Retina (tissue), 1 donor: Measurements from ENCODE around the gene BROX.
"Not testable (repeated sequence)": the region's sequence is repeated elsewhere in the genome, so short reads cannot be mapped to it uniquely, and the experiment has no call there.

Experiments
- DNase-seq: peaks from one replicate; pipeline ENCODE4 v3.0.0-alpha.2; 2016

BROX gene, protein sequence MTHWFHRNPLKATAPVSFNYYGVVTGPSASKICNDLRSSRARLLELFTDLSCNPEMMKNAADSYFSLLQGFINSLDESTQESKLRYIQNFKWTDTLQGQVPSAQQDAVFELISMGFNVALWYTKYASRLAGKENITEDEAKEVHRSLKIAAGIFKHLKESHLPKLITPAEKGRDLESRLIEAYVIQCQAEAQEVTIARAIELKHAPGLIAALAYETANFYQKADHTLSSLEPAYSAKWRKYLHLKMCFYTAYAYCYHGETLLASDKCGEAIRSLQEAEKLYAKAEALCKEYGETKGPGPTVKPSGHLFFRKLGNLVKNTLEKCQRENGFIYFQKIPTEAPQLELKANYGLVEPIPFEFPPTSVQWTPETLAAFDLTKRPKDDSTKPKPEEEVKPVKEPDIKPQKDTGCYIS

GRCh38 chr1:222712253-222713090 is at the start of gene BROX, which contains the start of gene AIDA:
TSS of gene BROX (plus strand) at chr1:222712564. CDS start at chr1:222715700, 3,136 bp downstream.
TSS of gene AIDA (minus strand) at chr1:222712491. CDS start at chr1:222712317, 174 bp downstream.
- DNase-seq: peak; percentile 99

GRCh38 chr1:222663431-222663934 is 48.9 kb upstream of the BROX start:
- no peak for DNase-seq

- no peak for DNase-seq
These were observed 46.4 kb upstream of the BROX start for GRCh38 chr1:222665964-222666363.

GRCh38 chr1:222668184-222668583 is 44.2 kb upstream of the BROX start:
- DNase-seq: not testable (repeated sequence)

GRCh38 chr1:222669107-222669506 is 43.3 kb upstream of the BROX start:
- not testable (repeated sequence) for DNase-seq

- DNase-seq: no peak
These were observed 42.3 kb upstream of the BROX start for GRCh38 chr1:222670110-222670509.

DNA sequence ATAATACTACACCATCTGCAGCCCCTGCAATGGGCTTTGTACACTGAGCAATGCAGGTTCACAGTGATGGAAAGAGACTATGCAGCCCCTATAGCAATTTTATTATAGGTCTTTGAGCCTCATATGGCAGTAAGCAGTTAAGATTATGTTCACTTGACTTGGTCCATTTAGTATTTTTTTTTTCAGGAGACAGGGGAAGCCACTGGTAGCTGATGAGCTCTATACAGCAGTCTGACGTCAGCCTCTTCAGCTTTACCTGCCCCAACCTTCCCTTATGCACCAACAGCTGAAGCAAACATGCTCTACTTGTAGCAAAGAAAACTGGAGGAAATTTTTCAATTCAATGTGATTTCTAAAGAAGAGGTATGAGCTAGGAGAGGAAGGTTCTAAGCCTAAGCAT is 32.3 kb upstream of the BROX start:
- DNase-seq: peak; percentile 27

GRCh38 chr1:222691016-222691415 is 21.3 kb upstream of the BROX start:
- no peak for DNase-seq

DNA sequence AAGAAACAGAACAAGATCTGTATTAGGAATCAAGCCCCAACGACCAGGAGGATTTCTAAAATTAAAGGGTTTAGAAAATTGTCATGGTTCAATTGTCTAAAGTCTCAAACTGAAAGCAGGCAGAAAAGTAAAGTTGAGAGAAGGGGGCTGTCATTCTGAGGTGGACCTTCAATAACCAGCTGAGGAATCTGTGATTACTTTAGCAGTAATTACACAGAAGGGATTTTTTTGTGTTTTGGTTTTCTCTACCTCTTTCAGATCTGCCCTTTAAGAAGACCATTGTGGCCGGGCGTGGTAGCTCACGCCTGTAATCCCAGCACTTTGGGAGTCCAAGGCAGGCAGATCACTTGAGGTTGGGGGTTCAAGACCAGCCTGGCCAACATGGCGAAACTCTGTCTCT is 17.4 kb upstream of the BROX start:
- no peak for DNase-seq

DNA sequence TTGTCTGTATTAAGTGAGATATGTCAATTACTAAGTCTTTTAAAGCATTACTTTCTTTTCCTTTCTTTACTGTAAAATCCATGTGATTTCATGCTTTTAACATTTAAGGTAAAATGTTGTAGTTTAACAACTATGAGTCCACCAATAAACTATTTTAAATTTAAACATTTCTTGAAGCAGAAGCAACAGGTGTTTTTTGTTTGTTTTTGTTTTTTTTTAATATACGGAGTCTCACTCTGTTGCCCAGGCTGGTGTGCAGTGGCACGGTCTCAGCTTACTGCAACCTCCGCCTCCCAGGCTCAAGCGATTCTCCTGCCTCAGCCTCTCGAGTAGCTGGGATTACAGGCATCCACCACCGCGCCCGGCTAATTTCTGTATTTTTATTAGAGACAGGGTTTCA is 15.6 kb upstream of the BROX start:
- DNase-seq: no peak

- no peak for DNase-seq
These were observed 15.2 kb upstream of the BROX start for GRCh38 chr1:222697203-222697602.

- no peak for DNase-seq
These were observed 14.5 kb upstream of the BROX start for GRCh38 chr1:222697826-222698225.

DNA sequence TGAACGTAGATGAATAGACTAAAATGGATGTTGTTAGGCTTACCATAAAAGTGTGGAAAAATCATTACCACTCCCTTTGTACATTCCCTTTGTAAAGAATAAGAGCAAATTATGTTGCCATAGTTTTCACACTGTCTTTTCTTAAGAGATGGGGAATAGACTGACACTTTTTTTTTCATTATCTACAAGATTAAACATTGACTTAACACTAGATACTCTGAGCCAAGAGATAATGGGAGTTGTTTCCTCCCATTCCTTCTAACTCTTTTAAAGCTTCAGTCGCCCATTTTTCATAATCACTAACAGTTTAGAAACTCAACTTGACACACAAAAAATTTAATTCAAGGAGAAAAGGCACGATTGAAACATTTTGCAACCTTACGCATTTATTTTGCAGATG is 10.2 kb upstream of the BROX start:
- DNase-seq: no peak

DNA sequence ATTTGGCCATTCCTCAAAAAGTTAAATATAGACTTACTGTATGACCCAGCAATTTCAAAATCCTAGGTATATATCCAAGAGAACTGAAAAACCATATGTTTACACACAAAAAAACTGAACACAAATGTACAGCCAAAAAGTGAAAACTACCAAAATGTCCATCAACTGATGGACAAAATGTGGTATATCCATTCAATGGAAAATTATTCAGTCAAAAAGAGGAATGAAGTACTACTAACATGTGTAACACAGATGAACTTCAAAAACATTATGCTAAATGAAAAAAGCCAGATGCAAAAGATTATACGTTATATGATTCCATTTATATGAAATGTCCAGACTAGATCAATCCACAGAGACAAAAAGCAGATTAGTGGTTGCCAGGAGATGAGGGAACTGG is 8.1 kb upstream of the BROX start:
- DNase-seq: no peak

DNA sequence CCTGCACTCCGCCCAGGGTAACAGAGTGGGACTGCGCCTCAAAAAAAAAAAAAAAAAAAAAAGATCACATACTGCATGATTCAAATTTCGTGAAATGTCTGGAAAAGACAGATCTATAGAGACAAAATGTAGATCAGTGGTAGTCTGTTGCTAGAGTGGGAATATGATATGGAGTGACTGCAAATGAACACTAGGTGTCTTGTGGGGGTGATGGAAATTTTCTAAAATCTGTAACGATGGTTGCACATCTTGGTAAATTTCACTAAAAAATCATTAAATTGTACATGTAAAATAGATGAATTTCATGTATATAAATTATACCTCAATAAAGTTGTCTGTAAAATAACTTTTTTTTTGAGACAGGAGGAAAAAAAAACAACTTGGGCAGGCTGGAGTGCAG is 5.5 kb upstream of the BROX start:
- DNase-seq: no peak

DNA sequence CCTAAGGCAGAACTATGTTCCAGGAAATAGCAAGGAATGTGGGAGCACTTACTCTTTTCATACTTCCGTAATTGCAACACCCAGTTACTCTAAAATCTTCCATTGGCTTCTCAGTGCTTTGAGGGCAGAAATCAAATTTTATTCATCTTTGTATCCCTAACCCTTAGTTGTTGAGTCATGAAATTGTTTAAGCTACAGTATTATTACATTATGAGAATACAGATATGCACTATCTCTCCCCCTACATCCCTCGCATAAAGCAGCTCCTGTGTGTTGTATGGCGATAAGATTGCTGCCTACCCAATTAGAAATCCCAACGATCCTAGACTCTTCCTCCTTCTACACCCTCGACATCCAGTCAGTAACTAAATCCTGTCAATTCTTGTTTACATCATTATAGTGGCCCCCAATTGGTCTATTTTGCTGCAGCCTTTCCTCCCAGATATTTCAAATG is 2.6 kb upstream of the BROX start:
- DNase-seq: no peak

- peak; percentile 84 for DNase-seq
These were observed 778 bp upstream of the BROX start for GRCh38 chr1:222711319-222712252.

DNA sequence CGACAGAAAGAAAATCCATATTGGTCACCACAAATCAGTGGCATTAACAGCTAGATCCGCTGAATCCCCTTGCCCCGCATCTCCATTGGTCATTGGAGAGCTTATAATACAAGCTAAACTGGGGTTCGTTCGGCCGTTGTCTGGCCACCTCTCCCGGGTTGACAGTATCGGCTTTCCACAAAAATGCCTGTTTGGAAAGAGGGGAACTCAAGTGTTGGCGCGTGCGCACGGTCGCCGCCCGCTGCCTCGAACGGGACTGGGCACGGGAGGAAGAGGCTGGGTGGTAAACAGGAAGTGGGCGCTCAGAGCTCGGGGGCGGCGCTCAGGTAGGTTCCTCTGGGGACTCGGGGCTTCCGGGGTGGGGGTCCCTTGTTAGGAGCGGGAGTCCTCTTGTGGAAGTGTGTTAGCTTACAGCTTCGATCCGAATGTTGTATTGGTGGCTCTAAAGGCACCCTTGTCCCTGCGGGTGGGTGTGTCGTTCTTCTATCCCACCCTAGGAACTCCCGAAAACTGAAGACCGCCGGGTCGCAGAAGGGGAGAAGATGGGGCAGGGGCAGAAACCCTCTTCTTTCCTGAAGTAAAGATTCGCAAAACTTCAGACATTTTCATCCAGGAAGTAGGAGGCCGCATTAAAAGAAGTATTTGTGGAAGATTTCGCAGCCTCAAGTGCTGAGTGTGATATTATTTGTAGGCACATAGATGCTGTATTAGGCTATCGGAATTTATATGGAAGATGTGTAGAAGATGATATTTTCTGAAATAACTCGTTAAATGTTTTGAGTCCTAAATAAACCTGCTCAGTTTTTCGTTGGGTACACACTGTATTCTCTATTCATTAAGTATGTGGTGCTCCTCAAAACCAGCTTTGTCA is 962 bp downstream of the BROX start:
- peak; percentile 95 for DNase-seq

DNA sequence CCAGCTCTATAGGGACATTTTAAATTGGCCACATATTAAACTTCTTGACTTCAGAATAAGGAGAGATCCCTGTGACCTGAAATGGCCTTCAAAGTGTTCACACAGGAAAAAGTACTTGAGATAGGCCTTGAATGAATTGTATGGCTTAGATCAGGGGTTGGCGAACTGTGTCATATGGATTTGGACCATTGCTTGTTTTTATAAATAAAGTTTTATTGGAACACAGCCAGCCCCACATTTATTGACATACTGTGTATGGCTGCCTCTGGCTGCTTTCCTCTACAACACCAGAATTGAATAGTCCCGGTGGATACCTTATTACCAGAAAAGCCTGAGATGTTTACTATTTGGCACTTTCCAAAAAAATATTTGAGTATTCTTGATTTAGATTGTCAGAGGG is 4.0 kb downstream of the BROX start:
- DNase-seq: no peak

DNA sequence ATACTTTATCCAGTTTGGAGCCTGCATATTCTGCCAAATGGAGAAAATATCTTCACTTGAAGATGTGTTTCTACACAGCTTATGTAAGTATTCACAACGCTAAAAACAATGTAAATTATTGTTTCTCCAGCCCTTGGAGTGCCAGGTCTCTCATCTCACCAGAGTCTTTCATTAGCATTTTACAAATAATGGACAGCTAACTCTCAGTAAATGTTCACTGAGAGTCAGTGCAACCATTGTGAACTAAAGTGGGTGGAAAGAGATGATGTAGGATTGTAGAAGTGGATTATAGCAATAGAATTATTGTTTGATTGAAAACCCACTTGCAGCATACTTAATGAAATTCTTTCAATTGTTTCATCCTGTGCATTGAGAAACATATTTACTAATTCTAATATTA is 16.4 kb downstream of the BROX start:
- DNase-seq: no peak

DNA sequence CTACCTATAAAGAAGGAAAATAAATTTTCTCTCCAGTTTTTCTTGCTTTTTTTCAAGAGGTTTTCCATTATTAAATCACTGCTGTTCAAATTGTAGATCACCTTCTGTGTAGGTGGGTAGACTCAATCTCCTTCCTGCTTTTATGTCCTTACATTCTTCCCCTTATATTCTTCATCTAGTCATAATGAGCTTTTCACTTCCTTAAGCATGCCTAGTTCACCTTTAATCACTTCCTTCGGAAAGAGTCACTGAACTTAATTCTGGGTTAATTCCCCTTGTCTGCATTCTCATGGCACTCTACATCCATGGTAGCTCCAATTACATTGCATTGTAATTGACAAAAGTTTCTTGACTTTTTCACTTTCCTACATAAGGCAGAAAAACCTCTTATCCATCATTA is 18.5 kb downstream of the BROX start:
- no peak for DNase-seq
